DOHH2 (cell line): Measurements from ENCODE around the gene PLA2G12A.

Experiments used
- H3F3A ChIP-seq: fragments of 200-600 bp; sonication (generic), shearing (Covaris generic); 2 replicates; pipeline ENCODE4 v1.6.0; 2016; ENCODE audit warnings: antibody characterized with exemption, mild to moderate bottlenecking; ENCODE audit not compliant: control insufficient read depth, insufficient read depth
- H3K27ac ChIP-seq: fragments of 200-600 bp; sonication (generic); 2 replicates; pipeline ENCODE4 v1.5.1; 2014; ENCODE audit warnings: low read depth, mild to moderate bottlenecking, low read length, moderate library complexity
- H3K27me3 ChIP-seq: fragments of 200-600 bp; sonication (generic); 2 replicates; pipeline ENCODE4 v1.6.1; 2014; ENCODE audit warnings: mild to moderate bottlenecking, low read length, mixed read lengths; ENCODE audit not compliant: control insufficient read depth
- H3K36me3 ChIP-seq: fragments of 200-600 bp; sonication (generic); 2 replicates; pipeline ENCODE4 v1.6.1; 2014; ENCODE audit warnings: mild to moderate bottlenecking, low read length, moderate library complexity, mixed read lengths; ENCODE audit not compliant: control insufficient read depth
- H3K4me1 ChIP-seq: fragments of 200-600 bp; sonication (generic); 2 replicates; pipeline ENCODE4 v1.6.1; 2014; ENCODE audit warnings: mild to moderate bottlenecking, low read length, mixed read lengths; ENCODE audit not compliant: control insufficient read depth
- H3K4me2 ChIP-seq: fragments of 200-600 bp; sonication (generic); 2 replicates; pipeline ENCODE4 v1.6.0; 2014; ENCODE audit warnings: mild to moderate bottlenecking, low read length, moderate library complexity
- H3K4me3 ChIP-seq: fragments of 200-600 bp; sonication (generic); 2 replicates; pipeline ENCODE4 v1.5.1; 2014; ENCODE audit warnings: mild to moderate bottlenecking, low read length, mixed read lengths
- H3K79me2 ChIP-seq: fragments of 200-600 bp; sonication (generic); 2 replicates; pipeline ENCODE4 v1.6.1; 2014; ENCODE audit warnings: mild to moderate bottlenecking, low read length, mixed read lengths; ENCODE audit not compliant: control insufficient read depth
- H3K9me2 ChIP-seq: fragments of 200-600 bp; sonication (generic); replicated peaks from 2 replicates; pipeline ENCODE4 v1.6.1; 2014; ENCODE audit warnings: mild to moderate bottlenecking, low read length, mixed read lengths; ENCODE audit not compliant: control insufficient read depth
- H3K9me3 ChIP-seq: fragments of 200-600 bp; sonication (generic); 2 replicates; pipeline ENCODE4 v1.6.1; 2014; ENCODE audit warnings: antibody characterized with exemption, low read length, mixed read lengths; ENCODE audit not compliant: control insufficient read depth, insufficient read depth
- H4K20me1 ChIP-seq: fragments of 200-600 bp; sonication (generic); 2 replicates; pipeline ENCODE4 v1.6.0; 2014; ENCODE audit warnings: low read depth, mild to moderate bottlenecking, antibody characterized with exemption, low read length, moderate library complexity; ENCODE audit not compliant: control insufficient read depth, insufficient read depth
- CTCF ChIP-seq: fragments of 200-600 bp; sonication (generic); IDR thresholded peaks from one replicate; pipeline ENCODE4 v1.5.1; 2014; ENCODE audit warnings: antibody characterized with exemption, mild to moderate bottlenecking, low read depth, low read length; ENCODE audit not compliant: poor library complexity, severe bottlenecking
- EZH2phosphoT487 ChIP-seq: fragments of 200-600 bp; sonication (generic); IDR thresholded peaks from 2 replicates; pipeline ENCODE4 v1.6.1; 2017; ENCODE audit warnings: borderline replicate concordance, mild to moderate bottlenecking, antibody characterized with exemption, low read length, moderate library complexity, mixed read lengths

PLA2G12A gene

DNA sequence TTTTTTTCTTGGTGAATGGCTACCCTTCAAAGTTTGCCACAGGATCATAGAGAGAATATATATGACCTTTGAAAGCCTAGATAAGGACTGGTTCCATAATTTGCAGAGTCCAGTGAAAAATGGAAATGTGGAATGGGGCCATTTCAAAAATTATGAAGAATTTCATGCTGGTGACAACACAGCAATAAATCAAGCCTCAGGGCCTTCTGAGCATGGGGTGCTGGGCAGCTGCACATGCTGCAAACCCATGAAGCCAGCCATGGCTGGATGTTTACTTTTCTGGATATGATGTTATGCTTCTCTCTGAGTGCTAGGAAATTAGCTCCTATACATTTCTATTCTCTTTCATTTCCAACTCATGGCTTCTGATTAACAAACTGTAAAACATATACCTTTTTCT is 16.0 kb upstream of the PLA2G12A start:
- Histone ChIP-seq H4K20me1 (no peaks in the 10 kb centered on the region), H3K9me2 (no peaks in the 10 kb centered on the region), H3K4me1 (no peaks in the 10 kb centered on the region), H3K4me2 (no peak overlapping the region), H3K27ac (no peak overlapping the region), H3K4me3 (no peak overlapping the region), H3K27me3 (peaks cover 2% of the 10 kb centered on the region; the same call in 1 of the 2 replicates), H3K36me3 (no peaks in the 10 kb centered on the region), H3K79me2 (no peaks in the 10 kb centered on the region), H3K9me3 (no peaks in the 10 kb centered on the region), H3F3A (no peaks in the 10 kb centered on the region)
- TF ChIP-seq CTCF (no peak), EZH2phosphoT487 (no peak)

DNA sequence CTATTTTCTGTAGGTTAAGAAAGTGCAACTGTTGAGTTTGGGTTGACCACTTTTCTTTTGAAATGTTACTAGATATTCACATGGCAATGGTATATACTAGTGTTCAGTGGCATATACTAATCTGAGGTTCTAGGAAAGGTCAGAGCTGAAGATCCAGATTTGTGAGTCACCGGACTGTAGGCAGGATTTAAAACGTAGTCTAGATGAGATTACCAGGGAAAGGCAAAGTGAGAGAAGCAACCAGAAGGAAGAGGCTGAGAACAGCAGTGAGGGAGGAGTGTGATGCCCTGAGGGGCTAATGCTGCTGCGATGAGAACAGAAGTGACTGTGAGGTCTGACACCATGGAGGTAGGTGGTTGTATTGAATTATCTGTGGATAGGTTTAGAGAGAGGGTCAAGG is 9.7 kb upstream of the PLA2G12A start:
- Histone ChIP-seq H3K27ac (no peak overlapping the region), H3K4me3 (no peak overlapping the region), H3K4me2 (no peak overlapping the region), H3K27me3 (0 out of 2 replicates have a peak, but pooled peaks cover 2% of the 10 kb centered on the region), H3K79me2 (no peaks in the 10 kb centered on the region), H3K9me2 (no peaks in the 10 kb centered on the region), H3K9me3 (no peaks in the 10 kb centered on the region), H3K36me3 (no peaks in the 10 kb centered on the region), H4K20me1 (no peaks in the 10 kb centered on the region), H3K4me1 (no peaks in the 10 kb centered on the region), H3F3A (no peaks in the 10 kb centered on the region)
- no peak for TF ChIP-seq EZH2phosphoT487
- no peak for TF ChIP-seq CTCF

GRCh38 chr4:109738104-109738872 is 8.4 kb upstream of the PLA2G12A start:
- no peak overlapping the region for H3K4me2 ChIP-seq
- TF ChIP-seq CTCF, result no peak
- no peak for TF ChIP-seq EZH2phosphoT487
- no peaks in the 10 kb centered on the region for H3K36me3 ChIP-seq
- H3K4me1 ChIP-seq, result no peaks in the 10 kb centered on the region
- 0 out of 2 replicates have a peak, but pooled peaks cover 2% of the 10 kb centered on the region for H3K27me3 ChIP-seq
- no peaks in the 10 kb centered on the region for H3F3A ChIP-seq
- no peaks in the 10 kb centered on the region for H3K9me2 ChIP-seq
- no peak overlapping the region for H3K27ac ChIP-seq
- no peaks in the 10 kb centered on the region for H3K9me3 ChIP-seq
- H3K4me3 ChIP-seq, result no peak overlapping the region
- H4K20me1 ChIP-seq, result no peaks in the 10 kb centered on the region
- no peaks in the 10 kb centered on the region for H3K79me2 ChIP-seq
